ENCODE results near the gene SS18L1. TPM values are rescaled to one million over a fixed set of nuclear protein-coding genes. Genes with fewer than 3 reads are reported as not detected.

The SS18L1 gene
- total RNA-seq, 1 experiment from 2014 or later: 15.1 TPM

DNA sequence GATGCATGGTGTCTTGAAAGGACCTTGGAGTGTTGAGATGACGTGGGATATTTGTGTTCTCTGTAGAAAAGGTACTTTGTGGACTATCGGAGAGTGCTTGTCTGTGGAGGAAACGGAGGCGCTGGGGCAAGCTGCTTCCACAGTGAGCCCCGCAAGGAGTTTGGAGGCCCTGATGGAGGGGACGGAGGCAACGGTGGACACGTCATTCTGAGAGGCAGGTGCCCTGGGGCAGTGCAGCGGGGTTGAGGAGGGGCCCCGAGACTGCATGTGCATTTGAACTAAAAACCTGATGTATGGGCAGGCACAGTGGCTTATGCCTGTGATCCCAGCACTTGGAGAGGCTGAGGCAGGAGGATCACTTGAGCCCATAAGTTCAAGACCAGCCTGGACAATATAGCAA, 52.2 kb downstream of the SS18L1 start:
- no peak for DNase-seq (ENCODE audit: low read depth)

GRCh38 chr20:62196286-62196685, 52.7 kb downstream of the SS18L1 start:
- no peak for DNase-seq (ENCODE audit: low read depth)

GRCh38 chr20:62197311-62197710, 53.7 kb downstream of the SS18L1 start:
- DNase-seq (ENCODE audit: low read depth): no peak

DNA sequence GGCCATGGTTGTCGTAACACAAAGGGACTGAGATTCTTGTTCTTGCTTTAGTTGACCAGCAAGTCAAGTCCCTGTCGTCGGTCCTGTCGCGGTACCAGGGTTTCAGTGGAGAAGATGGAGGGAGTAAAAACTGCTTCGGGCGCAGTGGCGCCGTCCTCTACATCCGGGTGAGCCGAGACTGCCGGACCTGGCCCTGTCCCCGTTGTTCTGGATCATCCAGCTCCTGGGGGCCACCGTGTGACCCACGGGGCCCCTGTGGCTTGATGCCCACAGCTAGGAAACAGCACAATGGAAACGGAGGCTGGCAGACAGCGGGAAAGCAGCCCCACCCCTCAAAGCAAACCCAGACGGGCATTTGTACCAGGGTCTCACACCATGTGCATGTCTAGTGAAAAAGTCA, 54.2 kb downstream of the SS18L1 start:
- DNase-seq (ENCODE audit: low read depth): no peak

DNA sequence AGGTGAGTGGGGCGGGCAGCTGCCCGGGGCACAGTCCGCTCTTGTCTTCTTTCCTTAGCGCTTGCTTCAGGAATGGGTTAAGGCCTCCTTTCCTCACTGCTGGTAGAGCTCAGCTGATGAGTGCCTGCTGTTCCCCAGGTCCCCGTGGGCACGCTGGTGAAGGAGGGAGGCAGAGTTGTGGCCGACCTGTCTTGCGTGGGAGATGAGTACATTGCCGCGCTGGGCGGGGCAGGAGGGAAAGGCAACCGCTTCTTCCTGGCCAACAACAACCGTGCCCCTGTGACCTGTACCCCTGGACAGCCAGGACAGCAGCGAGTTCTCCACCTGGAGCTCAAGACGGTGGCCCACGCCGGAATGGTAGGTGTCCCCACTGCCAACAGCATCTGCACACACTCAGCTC, 54.9 kb downstream of the SS18L1 start:
- no peak for DNase-seq (ENCODE audit: low read depth)

DNA sequence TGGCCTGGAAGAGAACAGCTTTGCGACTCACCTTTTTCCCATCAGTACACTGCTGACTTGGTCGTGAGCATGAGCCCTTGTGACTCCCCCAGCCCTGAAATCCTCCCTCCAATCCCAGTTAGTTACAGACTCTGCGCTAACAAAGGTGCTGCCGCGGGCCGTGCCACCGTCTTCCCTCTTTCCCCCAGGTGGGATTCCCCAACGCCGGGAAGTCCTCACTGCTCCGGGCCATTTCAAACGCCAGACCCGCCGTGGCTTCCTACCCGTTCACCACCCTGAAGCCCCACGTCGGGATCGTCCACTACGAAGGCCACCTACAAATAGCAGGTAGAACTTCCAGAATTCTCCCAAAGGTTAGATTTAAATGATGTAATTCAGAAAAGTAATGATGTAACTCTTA, 55.4 kb downstream of the SS18L1 start:
- DNase-seq (ENCODE audit: low read depth): no peak

DNA sequence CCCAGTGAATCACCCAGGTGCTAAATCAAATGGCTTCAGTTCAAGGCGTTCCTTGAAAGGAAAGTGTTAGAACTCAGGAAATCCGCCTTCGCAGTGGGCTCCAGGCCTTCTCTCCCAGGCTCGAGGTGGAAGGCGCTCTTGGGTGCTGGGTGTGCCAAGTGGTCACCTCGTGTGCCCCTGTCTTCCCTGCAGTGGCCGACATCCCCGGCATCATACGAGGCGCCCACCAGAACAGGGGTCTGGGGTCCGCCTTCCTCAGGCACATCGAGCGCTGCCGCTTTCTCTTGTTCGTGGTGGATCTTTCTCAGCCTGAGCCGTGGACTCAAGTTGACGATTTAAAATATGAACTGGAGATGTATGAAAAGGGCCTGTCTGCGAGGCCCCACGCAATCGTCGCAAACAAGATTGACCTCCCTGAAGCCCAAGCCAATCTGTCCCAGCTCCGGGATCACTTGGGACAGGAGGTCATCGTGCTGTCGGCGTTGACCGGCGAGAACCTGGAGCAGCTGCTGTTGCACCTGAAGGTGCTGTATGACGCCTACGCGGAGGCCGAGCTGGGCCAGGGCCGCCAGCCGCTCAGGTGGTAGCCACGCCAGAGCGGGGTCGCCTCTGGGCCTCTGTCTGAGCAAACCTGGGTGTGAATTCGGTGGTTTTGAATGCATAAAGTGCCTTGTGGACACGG, 57.1 kb downstream of the SS18L1 start:
- DNase-seq (ENCODE audit: low read depth): no peak

DNA sequence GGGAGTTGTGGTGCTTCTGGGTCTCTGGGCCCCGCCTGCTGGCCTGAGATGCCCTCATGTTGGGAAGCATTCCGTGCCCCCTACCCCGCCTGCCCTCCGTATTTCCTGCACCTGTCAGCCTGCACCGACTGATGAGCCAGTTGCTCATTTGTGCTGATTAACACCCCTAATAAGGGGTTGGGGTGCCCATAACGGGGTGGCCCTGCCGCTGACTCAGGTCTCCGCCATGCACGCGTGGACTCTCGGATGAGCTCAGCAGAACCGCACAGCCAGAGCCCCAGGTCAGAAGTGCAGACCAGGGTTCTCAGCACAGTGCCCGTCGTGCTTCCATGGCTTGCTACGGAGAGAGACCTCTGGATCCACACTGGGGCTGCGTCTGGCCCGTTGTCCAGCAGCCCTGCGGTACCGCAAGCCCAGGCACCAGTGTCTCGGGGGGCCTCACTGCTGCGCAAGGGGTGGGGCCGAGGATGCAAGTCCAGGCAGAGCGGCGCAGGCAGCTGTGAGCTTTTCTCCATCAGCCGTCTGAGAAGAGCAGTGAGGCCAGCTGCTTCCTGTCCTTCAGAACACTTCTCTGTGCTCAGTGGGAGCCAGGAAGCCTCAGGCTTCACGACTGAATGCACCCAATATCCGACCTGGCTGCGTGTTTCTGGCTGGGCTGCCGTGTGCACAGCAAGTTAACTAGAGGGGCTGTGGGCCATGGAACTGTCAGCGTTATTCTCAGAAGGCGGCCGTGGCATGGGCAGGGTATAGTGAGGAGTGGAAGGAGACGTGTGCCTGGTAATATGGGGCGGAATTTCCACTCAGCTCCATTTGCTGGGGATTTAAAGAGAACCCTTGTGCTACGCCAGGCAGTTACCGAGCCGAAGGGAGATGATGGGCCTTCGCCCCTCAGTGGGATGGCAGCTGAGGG, 57.9 kb downstream of the SS18L1 start:
- DNase-seq (ENCODE audit: low read depth): no peak

DNA sequence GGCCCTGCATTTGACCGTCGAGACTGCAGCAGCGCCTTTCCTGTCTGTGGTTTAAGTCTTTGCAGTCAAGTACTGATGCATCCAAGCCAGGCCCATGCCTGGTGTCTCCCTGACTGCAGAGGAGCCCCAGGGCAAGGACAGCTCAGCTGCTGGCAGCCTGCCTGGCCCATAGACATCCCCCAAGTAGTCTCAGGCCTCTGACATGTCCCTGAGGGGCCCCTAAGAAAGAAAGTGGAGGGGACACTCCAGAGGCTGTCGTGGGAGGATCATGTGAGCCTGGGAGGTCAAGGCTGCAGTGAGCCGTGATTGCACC, 58.5 kb downstream of the SS18L1 start:
- DNase-seq (ENCODE audit: low read depth): peak; percentile 66

- DNase-seq (ENCODE audit: low read depth): no peak
These were observed 59.3 kb downstream of the SS18L1 start for GRCh38 chr20:62202676-62203377.

- no peak for DNase-seq (ENCODE audit: low read depth)
These were observed 59.9 kb downstream of the SS18L1 start for GRCh38 chr20:62203378-62204030.

DNA sequence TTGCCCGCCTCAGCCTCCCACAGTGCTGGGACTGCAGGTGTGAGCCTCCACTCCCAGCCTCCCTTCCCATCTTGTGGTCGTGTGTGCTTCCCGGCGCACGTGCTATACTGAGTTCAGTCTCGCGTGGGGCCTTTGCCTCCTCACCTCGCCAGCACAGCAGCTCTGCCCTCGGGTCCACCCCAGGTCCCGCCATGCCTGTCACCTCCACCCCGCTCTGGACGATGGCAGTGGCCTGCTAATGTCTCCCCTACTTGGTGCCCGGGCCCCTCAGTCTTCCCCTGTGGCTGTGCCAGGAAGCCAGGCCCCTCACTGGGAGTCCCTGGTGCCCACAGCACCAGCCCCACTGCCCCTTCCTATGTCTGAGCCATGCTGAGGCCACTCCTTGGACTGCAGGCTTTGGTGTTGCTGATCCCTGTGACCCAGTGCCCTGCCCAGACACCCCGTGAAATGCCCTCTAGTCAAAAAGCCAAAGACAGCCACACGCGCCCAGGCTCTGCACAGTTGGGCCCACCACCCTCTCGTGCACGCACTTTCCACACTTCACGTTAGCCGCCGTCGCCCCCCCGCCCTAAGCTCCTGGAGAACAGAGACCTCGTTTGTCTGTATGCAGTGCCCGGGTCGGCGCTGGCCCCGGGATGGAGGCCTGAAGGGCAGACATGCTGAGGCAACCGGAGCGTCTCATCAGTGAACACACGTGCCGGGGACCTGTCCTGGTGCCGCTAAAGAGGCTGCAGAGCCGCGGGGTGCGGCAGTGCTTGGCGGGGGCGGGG, 62.2 kb downstream of the SS18L1 start:
- DNase-seq (ENCODE audit: low read depth): no peak

- DNase-seq (ENCODE audit: low read depth): no peak
These were observed 62.8 kb downstream of the SS18L1 start for GRCh38 chr20:62206388-62206775.

DNA sequence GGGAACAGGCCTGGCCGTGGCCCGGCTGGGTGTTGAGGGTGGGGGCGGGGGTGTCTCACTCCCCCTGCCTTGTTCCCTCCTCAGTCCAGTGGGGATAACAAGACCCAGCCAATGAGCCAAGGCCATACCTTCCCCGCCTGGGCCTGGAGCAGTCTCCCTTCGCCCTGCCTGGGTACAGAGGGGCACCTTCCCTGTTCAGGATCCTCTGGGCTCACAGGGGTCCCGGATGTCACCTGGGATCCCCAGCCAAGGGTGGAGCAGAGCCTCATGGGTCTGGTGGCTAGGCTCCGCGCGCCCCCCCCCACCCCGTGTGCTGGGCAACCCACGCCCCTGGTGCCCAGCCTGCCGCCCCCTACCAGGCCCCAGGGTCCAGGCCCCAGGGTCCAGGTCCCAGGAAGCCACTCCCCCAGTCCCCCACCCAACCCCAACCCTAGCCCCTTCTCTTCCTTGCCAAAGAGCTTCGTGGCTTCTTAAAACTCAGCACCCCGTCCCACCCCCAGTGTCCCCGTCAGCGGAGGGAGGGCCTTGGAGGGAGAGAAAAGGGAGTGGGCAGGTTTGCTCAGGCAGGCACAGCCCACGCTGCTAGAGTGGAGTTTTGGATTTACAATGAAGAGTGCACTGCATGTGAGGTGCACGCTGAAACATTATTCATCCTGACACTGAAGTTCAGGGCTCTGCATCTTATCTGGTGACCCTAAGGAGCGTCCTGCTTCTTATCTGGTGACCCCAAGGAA, 64.7 kb downstream of the SS18L1 start:
- no peak for DNase-seq (ENCODE audit: low read depth)

DNA sequence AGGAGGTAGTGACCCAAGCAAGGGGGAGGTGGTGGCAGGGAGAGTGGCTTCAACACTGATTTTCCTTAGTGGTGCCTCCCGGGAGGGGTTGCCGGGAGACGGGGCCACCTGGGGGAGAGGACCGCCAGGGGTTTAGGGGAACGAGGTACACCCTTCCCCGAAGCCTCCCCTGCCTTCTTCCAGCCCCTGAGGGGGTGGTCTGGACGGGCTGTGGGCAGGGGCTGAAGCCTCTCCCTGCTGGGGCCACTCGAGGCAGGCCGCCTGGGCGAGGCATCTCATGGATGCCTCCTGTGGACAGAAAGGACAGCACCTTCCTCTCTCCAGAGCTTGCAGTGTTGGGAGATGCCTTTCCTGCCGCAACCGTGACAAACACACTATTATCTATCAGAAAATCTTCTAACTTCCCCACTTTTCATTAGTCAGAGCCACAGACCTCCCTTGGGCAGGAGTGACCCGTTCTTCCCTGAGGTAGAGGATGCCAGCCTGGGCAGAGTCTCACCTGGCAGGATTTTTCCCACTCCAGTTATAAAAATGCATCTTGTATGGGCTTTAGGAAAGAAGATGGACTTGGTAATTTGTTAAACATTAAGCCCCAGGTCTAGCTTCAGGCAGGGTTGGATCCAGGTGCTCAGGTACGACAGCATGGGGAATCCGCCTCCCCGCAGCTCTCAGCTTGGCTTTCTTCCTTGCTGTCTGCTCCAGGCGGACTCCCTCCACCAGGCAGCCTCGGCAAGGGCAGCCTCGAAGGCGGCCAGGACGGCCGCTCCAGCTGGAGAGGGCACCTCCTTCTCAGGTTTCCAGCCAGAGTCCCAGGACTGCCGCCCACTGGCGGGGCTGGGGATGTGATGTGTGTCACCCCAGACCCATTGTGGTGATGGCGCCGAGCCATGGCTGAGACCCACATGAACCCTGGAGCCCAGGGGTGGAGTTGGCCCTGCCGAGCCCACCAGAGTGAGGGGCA, 65.5 kb downstream of the SS18L1 start:
- peak; percentile 76 for DNase-seq (ENCODE audit: low read depth)

DNA sequence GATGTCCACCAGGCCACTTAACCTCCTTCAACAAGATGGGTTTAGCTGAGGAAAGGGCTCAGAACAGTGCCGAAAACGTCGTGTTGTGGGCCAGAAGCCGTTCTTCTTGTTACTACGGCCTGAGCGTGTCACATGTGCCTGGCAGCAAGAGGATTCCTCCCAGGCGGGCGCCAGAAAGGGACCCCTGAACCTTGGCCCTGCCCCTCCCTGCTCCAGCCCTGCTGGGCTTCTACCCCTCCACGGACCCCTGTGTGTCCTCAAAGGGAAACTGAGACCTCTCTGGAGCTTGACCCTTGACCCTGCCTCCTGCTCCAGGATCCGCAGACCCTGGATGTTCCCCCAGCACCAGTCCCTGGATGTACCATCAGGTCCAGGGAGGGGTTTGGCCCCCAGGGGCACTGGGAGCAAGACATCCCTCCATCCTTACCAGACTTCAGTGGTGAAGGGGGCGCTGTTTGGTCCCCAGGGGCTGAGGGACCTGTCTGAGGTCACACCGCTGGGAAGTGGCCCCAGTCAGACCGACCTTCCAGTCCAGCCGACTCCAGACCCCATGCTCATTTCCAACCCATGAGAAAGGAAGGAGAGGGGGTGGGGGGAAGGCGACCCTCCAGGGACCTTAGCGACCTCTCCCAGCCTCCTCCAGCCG, 66.4 kb downstream of the SS18L1 start:
- no peak for DNase-seq (ENCODE audit: low read depth)

DNA sequence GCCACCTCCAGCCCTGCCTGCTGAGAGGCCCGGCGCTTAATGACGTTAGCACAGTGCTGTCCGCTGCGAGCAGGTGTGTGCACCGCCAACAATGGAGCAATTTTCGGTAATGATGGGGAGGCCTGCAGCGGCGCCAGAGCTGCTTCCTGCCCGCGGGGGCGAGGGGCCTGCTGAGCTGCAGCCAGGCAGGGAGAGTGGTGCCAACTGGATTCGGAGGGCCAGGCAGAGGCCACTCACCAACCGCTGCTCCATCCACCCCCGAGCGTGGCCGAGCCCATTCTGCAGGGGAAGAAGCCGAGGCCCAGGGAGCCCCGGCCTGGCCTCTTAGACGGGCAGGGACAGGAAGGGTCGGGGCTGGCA, 66.9 kb downstream of the SS18L1 start:
- DNase-seq (ENCODE audit: low read depth): no peak

GRCh38 chr20:62211216-62211615, 67.6 kb downstream of the SS18L1 start:
- DNase-seq (ENCODE audit: low read depth): no peak

DNA sequence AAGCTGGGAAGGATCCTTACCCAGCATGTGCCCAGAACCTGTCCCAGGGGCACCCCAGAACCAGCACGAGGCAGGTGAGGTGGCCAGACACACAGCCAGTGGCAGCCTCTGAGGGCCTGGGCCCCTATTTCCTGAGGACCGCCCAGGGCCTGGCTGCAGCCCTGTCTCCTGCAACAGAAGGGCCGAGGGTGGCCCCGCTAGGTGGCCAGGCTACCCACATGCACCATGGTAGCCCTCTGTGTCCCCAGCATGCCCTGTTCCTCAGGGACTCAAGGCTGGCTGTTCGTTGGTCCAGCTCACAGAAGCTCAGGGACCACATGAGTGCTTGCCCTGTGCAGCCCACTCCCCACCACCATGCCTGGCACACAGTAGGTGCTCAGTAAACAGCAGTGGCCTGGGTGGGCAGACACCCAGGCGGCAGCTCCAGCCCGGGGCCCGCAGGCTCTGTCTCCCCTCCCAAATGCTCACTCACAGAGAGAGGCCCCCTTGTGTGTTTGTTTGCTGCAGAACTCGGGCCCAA, 68.3 kb downstream of the SS18L1 start:
- no peak for DNase-seq (ENCODE audit: low read depth)
